WTC11 (cell line): Measurements from ENCODE around the gene ZNF397.

ENCODE experiments used
- ELF4 ChIP-seq: sonication (generic); formaldehyde crosslinking; IDR thresholded peaks from 2 replicates; pipeline ENCODE4 v1.8.1; 2022; ENCODE audit warnings: low read depth, mild to moderate bottlenecking, moderate library complexity, missing genetic modification reagents
- TF ChIP-seq, protein P1 (sequence below): sonication (generic); formaldehyde crosslinking; IDR thresholded peaks from 2 replicates; pipeline ENCODE4 v1.8.0; 2022; ENCODE audit warnings: mild to moderate bottlenecking, missing genetic modification reagents

- TF ChIP-seq ELF4 (CRISPR knock-in tag): no peak
- TF ChIP-seq, protein P1, sequence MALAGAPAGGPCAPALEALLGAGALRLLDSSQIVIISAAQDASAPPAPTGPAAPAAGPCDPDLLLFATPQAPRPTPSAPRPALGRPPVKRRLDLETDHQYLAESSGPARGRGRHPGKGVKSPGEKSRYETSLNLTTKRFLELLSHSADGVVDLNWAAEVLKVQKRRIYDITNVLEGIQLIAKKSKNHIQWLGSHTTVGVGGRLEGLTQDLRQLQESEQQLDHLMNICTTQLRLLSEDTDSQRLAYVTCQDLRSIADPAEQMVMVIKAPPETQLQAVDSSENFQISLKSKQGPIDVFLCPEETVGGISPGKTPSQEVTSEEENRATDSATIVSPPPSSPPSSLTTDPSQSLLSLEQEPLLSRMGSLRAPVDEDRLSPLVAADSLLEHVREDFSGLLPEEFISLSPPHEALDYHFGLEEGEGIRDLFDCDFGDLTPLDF: no peak
These were observed at the start of gene ZNF397 for GRCh38 chr18:35240664-35241447.
